ENCODE measurements around the gene SLC37A3. TPM values are rescaled to one million over a fixed set of nuclear protein-coding genes. Genes with fewer than 3 reads are reported as not detected.

Gene SLC37A3
- total RNA-seq, 2 donors from 2014 or later = 50.7 to 59.0 TPM

GRCh38 chr7:140292438-140292837 lies 105.9 kb downstream of the SLC37A3 start:
- intact Hi-C loops (cut with DNase I) = no loop called here

GRCh38 chr7:140289804-140290203 lies 108.5 kb downstream of the SLC37A3 start:
- DNase-seq (ENCODE audit: low spot score) = no peak
- intact Hi-C loops (cut with DNase I) = no loop called here

More at GRCh38 chr7:140292438-140292837, 105.9 kb downstream of the SLC37A3 start:
- no peak for DNase-seq (ENCODE audit: low spot score)

GRCh38 chr7:140287988-140288387 lies 110.3 kb downstream of the SLC37A3 start:
- no peak for DNase-seq (ENCODE audit: low spot score)

GRCh38 chr7:140285938-140286337 lies 112.4 kb downstream of the SLC37A3 start:
- DNase-seq (ENCODE audit: low spot score) = no peak
- intact Hi-C loops (cut with DNase I) = no loop called here

More at GRCh38 chr7:140287988-140288387, 110.3 kb downstream of the SLC37A3 start:
- intact Hi-C loops (cut with DNase I) = no loop called here

- no peak for DNase-seq (ENCODE audit: low spot score)
- intact Hi-C loops (cut with DNase I) = no loop called here
Measured at GRCh38 chr7:140284062-140284461, 114.3 kb downstream of the SLC37A3 start.

Other genes starting within 250 kb of the SLC37A3 start
- gene KDM7A, start 221.5 kb downstream of the SLC37A3 start, total RNA-seq = 10 to 100 TPM; 15.4 to 23.1 TPM
- gene RAB19, start 5.5 kb upstream of the SLC37A3 start, total RNA-seq = not detected
- gene MKRN1, start 81.0 kb upstream of the SLC37A3 start, total RNA-seq = 10 to 100 TPM; 59.1 to 74.7 TPM
- 10 to 100 TPM; 13.7 to 26.4 TPM for gene DENND2A, start 242.3 kb upstream of the SLC37A3 start, total RNA-seq

Data from posterior vena cava (tissue), 2 donors.